GM19240 (cell line): ENCODE measurements around the gene NELFB.
A peak's percentile ranks its signal among the peaks of the same experiment; 100 is the strongest.

Source experiments
- DNase-seq: peaks from one replicate; pipeline ENCODE4 v3.0.0; 2011; ENCODE audit warnings: low spot score; ENCODE audit not compliant: insufficient read length

Gene NELFB

GRCh38 chr9:137223078-137223970 lies 31.8 kb upstream of the NELFB start:
- DNase-seq: peak; percentile 100

GRCh38 chr9:137224830-137225694 lies 30.1 kb upstream of the NELFB start, which contains the start of gene CYSRT1:
CYSRT1 (plus strand) TSS chr9:137225174; CDS start chr9:137225622, 448 bp downstream.
- no peak for DNase-seq

- no peak for DNase-seq
These were observed 29.3 kb upstream of the NELFB start for GRCh38 chr9:137225699-137226331.

- DNase-seq: no peak
These were observed 28.6 kb upstream of the NELFB start for GRCh38 chr9:137226338-137227053.

GRCh38 chr9:137227054-137227852 lies 27.9 kb upstream of the NELFB start, which contains the start of gene RNF224:
RNF224 (plus strand) TSS chr9:137227502; CDS start chr9:137228336, 834 bp downstream.
- DNase-seq: peak; percentile 86

- DNase-seq: no peak
These were observed 27.1 kb upstream of the NELFB start for GRCh38 chr9:137227853-137228505.

GRCh38 chr9:137228506-137228967 lies 26.6 kb upstream of the NELFB start:
- DNase-seq: no peak

- DNase-seq: no peak
These were observed 25.9 kb upstream of the NELFB start for GRCh38 chr9:137228968-137229896.

GRCh38 chr9:137229903-137230704 lies 25.0 kb upstream of the NELFB start:
- no peak for DNase-seq

- no peak for DNase-seq
These were observed 24.3 kb upstream of the NELFB start, which contains the start of gene SLC34A3 for GRCh38 chr9:137230705-137231371. SLC34A3 (plus strand) TSS chr9:137230901; CDS start chr9:137231703, 802 bp downstream.

- DNase-seq: no peak
These were observed 23.6 kb upstream of the NELFB start for GRCh38 chr9:137231372-137232039.

- DNase-seq: no peak
These were observed 23.0 kb upstream of the NELFB start for GRCh38 chr9:137232101-137232500.

- DNase-seq: no peak
These were observed 22.6 kb upstream of the NELFB start for GRCh38 chr9:137232510-137232909.

GRCh38 chr9:137233143-137233980 lies 21.8 kb upstream of the NELFB start:
- DNase-seq: no peak

GRCh38 chr9:137234055-137234697 lies 21.0 kb upstream of the NELFB start:
- DNase-seq: no peak
